ENCODE measurements around the gene TEX264.

The TEX264 gene

GRCh38 chr3:51711352-51712037 is 40.4 kb downstream of the TEX264 start:
- DNase-seq (ENCODE audit: low spot score): no peak
- no peak overlapping the region for H2BK5ac ChIP-seq (ENCODE audit: low read length)
- no peak overlapping the region for H3K18ac ChIP-seq (ENCODE audit: low read length)
- no peak overlapping the region for H2AK5ac ChIP-seq (ENCODE audit: low read depth, low read length)
- no peak overlapping the region for H2BK120ac ChIP-seq (ENCODE audit: low read depth, low read length)
- no peak overlapping the region for H2BK15ac ChIP-seq (ENCODE audit: low read length)
- H3K9me3 ChIP-seq (replicated peaks in 1 of 2; ENCODE audit: control insufficient read depth in 2 of 2, insufficient read depth in 1 of 2, low read depth in 1 of 2, low read length in 2 of 2): no peaks in the 10 kb centered on the region
- H3K23ac ChIP-seq (ENCODE audit: low read depth, low read length, poor library complexity): no peak overlapping the region
- H3K27me3 ChIP-seq (ENCODE audit: control insufficient read depth in 3 of 3, insufficient read depth in 3 of 3, low read depth in 1 of 3, low read length in 3 of 3): peaks cover 0 to 16% (median 15%) of the 10 kb centered on the region in 3 experiments
- WGBS, 2 donors (ENCODE audit: extremely low coverage in 2 of 2, insufficient read length in 2 of 2, insufficient replicate concordance in 1 of 2): no CpG with 5 or more reads among the region's 8 CpGs
- H4K8ac ChIP-seq (ENCODE audit: low read depth, low read length): no peak overlapping the region
- peak overlapping the region; percentile 53 for H3K9ac ChIP-seq (ENCODE audit: low read depth, low read length, poor library complexity)
- no peaks in the 10 kb centered on the region for H3K79me1 ChIP-seq (ENCODE audit: low read depth, low read length)
- H3K27ac ChIP-seq (replicated peaks; ENCODE audit: low read length): no peak overlapping the region
- no peak overlapping the region for H3K4me3 ChIP-seq (ENCODE audit: low read length in 2 of 2)
- no peak overlapping the region for H3K4me2 ChIP-seq (ENCODE audit: insufficient read depth, low read length, poor library complexity, severe bottlenecking)
- peaks cover 3 to 4% of the 10 kb centered on the region in 2 donors for H3K4me1 ChIP-seq (ENCODE audit: control insufficient read depth in 2 of 2, insufficient read depth in 1 of 2, low read depth in 1 of 2, low read length in 2 of 2)
- H3K36me3 ChIP-seq (replicated peaks in 1 of 2; ENCODE audit: control insufficient read depth in 2 of 2, insufficient read depth in 2 of 2, low read length in 2 of 2): peaks cover 7 to 9% of the 10 kb centered on the region in 2 donors
- H3K4ac ChIP-seq (ENCODE audit: low read length): no peak overlapping the region
- no peak overlapping the region for H2BK12ac ChIP-seq (ENCODE audit: low read length)
- H2AFZ ChIP-seq (ENCODE audit: low read length): no peak overlapping the region
- no peak overlapping the region for H3K14ac ChIP-seq (ENCODE audit: low read length)
- H4K91ac ChIP-seq (ENCODE audit: low read depth, low read length, poor library complexity): no peak overlapping the region

- H2BK15ac ChIP-seq (ENCODE audit: low read length): no peak overlapping the region
Observed at GRCh38 chr3:51712038-51712420, 41.0 kb downstream of the TEX264 start.

GRCh38 chr3:51712511-51712931 is 41.5 kb downstream of the TEX264 start:
- H2AFZ ChIP-seq (ENCODE audit: low read length): no peak overlapping the region
- H3K4me2 ChIP-seq (ENCODE audit: insufficient read depth, low read length, poor library complexity, severe bottlenecking): no peak overlapping the region
- H3K14ac ChIP-seq (ENCODE audit: low read length): no peak overlapping the region
- H2AK5ac ChIP-seq (ENCODE audit: low read depth, low read length): no peak overlapping the region
- H3K27me3 ChIP-seq (ENCODE audit: control insufficient read depth in 3 of 3, insufficient read depth in 3 of 3, low read depth in 1 of 3, low read length in 3 of 3): peaks cover 0 to 13% (median 12%) of the 10 kb centered on the region in 3 experiments
- no peak overlapping the region for H4K91ac ChIP-seq (ENCODE audit: low read depth, low read length, poor library complexity)
- no peak overlapping the region for H2BK12ac ChIP-seq (ENCODE audit: low read length)
- no peak overlapping the region for H4K8ac ChIP-seq (ENCODE audit: low read depth, low read length)
- no peaks in the 10 kb centered on the region for H3K9me3 ChIP-seq (replicated peaks in 1 of 2; ENCODE audit: control insufficient read depth in 2 of 2, insufficient read depth in 1 of 2, low read depth in 1 of 2, low read length in 2 of 2)
- H2BK120ac ChIP-seq (ENCODE audit: low read depth, low read length): no peak overlapping the region
- no peak overlapping the region for H3K23ac ChIP-seq (ENCODE audit: low read depth, low read length, poor library complexity)
- peak overlapping the region; percentile 25 for H3K9ac ChIP-seq (ENCODE audit: low read depth, low read length, poor library complexity)
- no peak overlapping the region for H3K4me3 ChIP-seq (ENCODE audit: low read length in 2 of 2)
- peaks cover 9 to 11% of the 10 kb centered on the region in 2 donors for H3K36me3 ChIP-seq (replicated peaks in 1 of 2; ENCODE audit: control insufficient read depth in 2 of 2, insufficient read depth in 2 of 2, low read length in 2 of 2)
- no CpG with 5 or more reads among the region's 20 CpGs for WGBS, 2 donors (ENCODE audit: extremely low coverage in 2 of 2, insufficient read length in 2 of 2, insufficient replicate concordance in 1 of 2)
- H3K27ac ChIP-seq (replicated peaks; ENCODE audit: low read length): no peak overlapping the region
- DNase-seq (ENCODE audit: low spot score): no peak
- peaks cover 1 to 3% of the 10 kb centered on the region in 2 donors for H3K4me1 ChIP-seq (ENCODE audit: control insufficient read depth in 2 of 2, insufficient read depth in 1 of 2, low read depth in 1 of 2, low read length in 2 of 2)
- H3K79me1 ChIP-seq (ENCODE audit: low read depth, low read length): no peaks in the 10 kb centered on the region
- no peak overlapping the region for H3K18ac ChIP-seq (ENCODE audit: low read length)
- no peak overlapping the region for H2BK15ac ChIP-seq (ENCODE audit: low read length)
- no peak overlapping the region for H2BK5ac ChIP-seq (ENCODE audit: low read length)
- no peak overlapping the region for H3K4ac ChIP-seq (ENCODE audit: low read length)

More at GRCh38 chr3:51712038-51712420, 41.0 kb downstream of the TEX264 start:
- H2AFZ ChIP-seq (ENCODE audit: low read length): no peak overlapping the region
- no peak overlapping the region for H3K4me2 ChIP-seq (ENCODE audit: insufficient read depth, low read length, poor library complexity, severe bottlenecking)
- no peak overlapping the region for H3K4ac ChIP-seq (ENCODE audit: low read length)
- H3K4me1 ChIP-seq (ENCODE audit: control insufficient read depth in 2 of 2, insufficient read depth in 1 of 2, low read depth in 1 of 2, low read length in 2 of 2): peaks cover 3 to 4% of the 10 kb centered on the region in 2 donors
- DNase-seq (ENCODE audit: low spot score): no peak
- H3K23ac ChIP-seq (ENCODE audit: low read depth, low read length, poor library complexity): no peak overlapping the region
- H3K9ac ChIP-seq (ENCODE audit: low read depth, low read length, poor library complexity): no peak overlapping the region
- H3K18ac ChIP-seq (ENCODE audit: low read length): no peak overlapping the region
- H2BK120ac ChIP-seq (ENCODE audit: low read depth, low read length): no peak overlapping the region
- H4K91ac ChIP-seq (ENCODE audit: low read depth, low read length, poor library complexity): no peak overlapping the region
- peaks cover 0 to 16% (median 15%) of the 10 kb centered on the region in 3 experiments for H3K27me3 ChIP-seq (ENCODE audit: control insufficient read depth in 3 of 3, insufficient read depth in 3 of 3, low read depth in 1 of 3, low read length in 3 of 3)
- H3K4me3 ChIP-seq (ENCODE audit: low read length in 2 of 2): no peak overlapping the region
- no peak overlapping the region for H3K27ac ChIP-seq (replicated peaks; ENCODE audit: low read length)
- H2AK5ac ChIP-seq (ENCODE audit: low read depth, low read length): no peak overlapping the region
- peaks cover 9 to 10% of the 10 kb centered on the region in 2 donors for H3K36me3 ChIP-seq (replicated peaks in 1 of 2; ENCODE audit: control insufficient read depth in 2 of 2, insufficient read depth in 2 of 2, low read length in 2 of 2)
- no peak overlapping the region for H2BK5ac ChIP-seq (ENCODE audit: low read length)
- no peaks in the 10 kb centered on the region for H3K9me3 ChIP-seq (replicated peaks in 1 of 2; ENCODE audit: control insufficient read depth in 2 of 2, insufficient read depth in 1 of 2, low read depth in 1 of 2, low read length in 2 of 2)
- no peak overlapping the region for H3K14ac ChIP-seq (ENCODE audit: low read length)
- H2BK12ac ChIP-seq (ENCODE audit: low read length): no peak overlapping the region
- no peak overlapping the region for H4K8ac ChIP-seq (ENCODE audit: low read depth, low read length)
- no peaks in the 10 kb centered on the region for H3K79me1 ChIP-seq (ENCODE audit: low read depth, low read length)
- WGBS, 2 donors (ENCODE audit: extremely low coverage in 2 of 2, insufficient read length in 2 of 2, insufficient replicate concordance in 1 of 2): no CpG with 5 or more reads among the region's 1 CpG

GRCh38 chr3:51712963-51713362 is 41.9 kb downstream of the TEX264 start:
- Histone ChIP-seq H3K4me1 (ENCODE audit: control insufficient read depth in 2 of 2, insufficient read depth in 1 of 2, low read depth in 1 of 2, low read length in 2 of 2) (no peaks in the 10 kb centered on the region), H3K79me1 (ENCODE audit: low read depth, low read length) (no peaks in the 10 kb centered on the region), H2BK12ac (ENCODE audit: low read length) (no peak overlapping the region), H2AFZ (ENCODE audit: low read length) (no peak overlapping the region), H3K14ac (ENCODE audit: low read length) (no peak overlapping the region), H2AK5ac (ENCODE audit: low read depth, low read length) (no peak overlapping the region), H3K9ac (ENCODE audit: low read depth, low read length, poor library complexity) (no peak overlapping the region), H3K9me3 (replicated peaks in 1 of 2; ENCODE audit: control insufficient read depth in 2 of 2, insufficient read depth in 1 of 2, low read depth in 1 of 2, low read length in 2 of 2) (no peaks in the 10 kb centered on the region), H3K4me3 (ENCODE audit: low read length in 2 of 2) (no peak overlapping the region), H2BK120ac (ENCODE audit: low read depth, low read length) (no peak overlapping the region), H3K23ac (ENCODE audit: low read depth, low read length, poor library complexity) (no peak overlapping the region), H4K8ac (ENCODE audit: low read depth, low read length) (no peak overlapping the region), H4K91ac (ENCODE audit: low read depth, low read length, poor library complexity) (no peak overlapping the region), H2BK15ac (ENCODE audit: low read length) (no peak overlapping the region), H3K18ac (ENCODE audit: low read length) (no peak overlapping the region), H3K4ac (ENCODE audit: low read length) (no peak overlapping the region), H3K27me3 (ENCODE audit: control insufficient read depth in 3 of 3, insufficient read depth in 3 of 3, low read depth in 1 of 3, low read length in 3 of 3) (peaks cover 0 to 9% (median 8%) of the 10 kb centered on the region in 3 experiments), H3K27ac (replicated peaks; ENCODE audit: low read length) (no peak overlapping the region), H2BK5ac (ENCODE audit: low read length) (no peak overlapping the region), H3K36me3 (replicated peaks in 1 of 2; ENCODE audit: control insufficient read depth in 2 of 2, insufficient read depth in 2 of 2, low read length in 2 of 2) (peaks cover 9 to 11% of the 10 kb centered on the region in 2 donors), H3K4me2 (ENCODE audit: insufficient read depth, low read length, poor library complexity, severe bottlenecking) (no peak overlapping the region)
- no peak for DNase-seq (ENCODE audit: low spot score)
- no CpG with 5 or more reads among the region's 19 CpGs for WGBS, 2 donors (ENCODE audit: extremely low coverage in 2 of 2, insufficient read length in 2 of 2, insufficient replicate concordance in 1 of 2)
